GM12873 (cell line): ENCODE data around the gene ULBP1.

Experiments used
- TF ChIP-seq, protein P1 (sequence below): IDR thresholded peaks from 2 replicates; pipeline ENCODE4 v1.5.1; 2012; ENCODE audit warnings: low read depth, mild to moderate bottlenecking, moderate library complexity, low read length, control low read depth; ENCODE audit not compliant: insufficient read depth; ENCODE audit errors: missing control alignments

Gene ULBP1

DNA sequence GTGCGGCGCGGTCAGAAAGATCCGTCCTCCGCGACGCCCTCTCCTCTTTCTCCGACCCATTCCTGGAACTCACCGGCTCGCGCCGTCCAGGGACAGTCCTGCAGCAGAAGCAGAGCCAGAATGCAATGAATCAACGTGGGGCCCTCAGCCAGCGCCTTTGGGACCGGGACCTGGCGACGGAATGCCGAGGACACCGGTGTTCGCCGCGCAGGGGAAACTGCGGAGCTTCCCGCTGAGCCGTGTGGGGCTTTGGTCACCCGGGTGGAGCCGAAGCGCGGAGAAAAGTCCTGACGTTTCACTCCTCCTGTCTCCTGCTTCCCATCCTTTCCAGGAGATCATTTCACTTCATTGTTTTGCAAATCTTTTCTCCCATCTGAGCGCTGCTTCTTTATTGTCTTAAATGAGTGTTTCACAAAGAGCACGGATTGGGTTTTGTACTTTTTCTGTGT lies 26.5 kb downstream of the ULBP1 start:
- TF ChIP-seq, protein P1, sequence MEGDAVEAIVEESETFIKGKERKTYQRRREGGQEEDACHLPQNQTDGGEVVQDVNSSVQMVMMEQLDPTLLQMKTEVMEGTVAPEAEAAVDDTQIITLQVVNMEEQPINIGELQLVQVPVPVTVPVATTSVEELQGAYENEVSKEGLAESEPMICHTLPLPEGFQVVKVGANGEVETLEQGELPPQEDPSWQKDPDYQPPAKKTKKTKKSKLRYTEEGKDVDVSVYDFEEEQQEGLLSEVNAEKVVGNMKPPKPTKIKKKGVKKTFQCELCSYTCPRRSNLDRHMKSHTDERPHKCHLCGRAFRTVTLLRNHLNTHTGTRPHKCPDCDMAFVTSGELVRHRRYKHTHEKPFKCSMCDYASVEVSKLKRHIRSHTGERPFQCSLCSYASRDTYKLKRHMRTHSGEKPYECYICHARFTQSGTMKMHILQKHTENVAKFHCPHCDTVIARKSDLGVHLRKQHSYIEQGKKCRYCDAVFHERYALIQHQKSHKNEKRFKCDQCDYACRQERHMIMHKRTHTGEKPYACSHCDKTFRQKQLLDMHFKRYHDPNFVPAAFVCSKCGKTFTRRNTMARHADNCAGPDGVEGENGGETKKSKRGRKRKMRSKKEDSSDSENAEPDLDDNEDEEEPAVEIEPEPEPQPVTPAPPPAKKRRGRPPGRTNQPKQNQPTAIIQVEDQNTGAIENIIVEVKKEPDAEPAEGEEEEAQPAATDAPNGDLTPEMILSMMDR: no peak

DNA sequence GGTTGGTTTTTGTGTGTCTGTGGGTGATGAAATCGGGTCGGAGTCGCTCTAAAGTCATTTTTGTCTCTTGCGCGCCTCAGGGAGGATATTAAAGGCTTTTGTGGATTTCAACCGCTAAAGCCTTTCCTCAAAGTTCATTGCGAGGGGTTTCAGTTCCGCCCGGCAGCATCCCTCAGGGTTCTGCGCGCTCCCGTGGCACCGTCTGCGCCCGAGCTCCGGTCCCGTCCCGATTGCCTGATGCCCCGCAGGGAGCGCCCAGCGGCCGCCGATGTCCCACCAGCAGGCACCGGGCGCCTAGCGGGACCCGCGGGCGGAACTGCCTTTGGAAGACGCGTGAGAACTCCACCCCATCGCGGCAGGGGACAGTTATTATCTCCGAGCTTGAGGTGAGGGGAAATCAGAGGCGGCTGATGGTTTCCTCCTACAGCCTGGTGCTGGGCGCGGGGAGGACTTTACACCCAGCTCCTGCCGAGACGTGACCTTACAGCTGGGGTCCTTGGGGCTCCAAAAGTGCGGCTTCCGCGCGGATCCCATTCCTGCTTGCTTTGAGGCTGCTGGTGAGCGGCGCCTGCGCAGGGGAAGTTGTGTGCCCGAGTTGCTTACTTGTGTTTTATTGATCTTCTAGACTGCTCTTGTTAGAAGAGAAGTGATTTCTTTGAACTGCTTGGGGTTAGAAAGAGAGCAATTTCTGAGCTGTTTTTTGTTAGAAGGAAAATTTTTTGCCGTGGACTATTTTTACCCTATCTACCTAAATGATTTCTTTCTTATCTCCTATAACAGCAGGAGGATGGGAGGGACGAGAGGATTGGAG lies 27.1 kb downstream of the ULBP1 start:
- TF ChIP-seq, protein P1: no peak

DNA sequence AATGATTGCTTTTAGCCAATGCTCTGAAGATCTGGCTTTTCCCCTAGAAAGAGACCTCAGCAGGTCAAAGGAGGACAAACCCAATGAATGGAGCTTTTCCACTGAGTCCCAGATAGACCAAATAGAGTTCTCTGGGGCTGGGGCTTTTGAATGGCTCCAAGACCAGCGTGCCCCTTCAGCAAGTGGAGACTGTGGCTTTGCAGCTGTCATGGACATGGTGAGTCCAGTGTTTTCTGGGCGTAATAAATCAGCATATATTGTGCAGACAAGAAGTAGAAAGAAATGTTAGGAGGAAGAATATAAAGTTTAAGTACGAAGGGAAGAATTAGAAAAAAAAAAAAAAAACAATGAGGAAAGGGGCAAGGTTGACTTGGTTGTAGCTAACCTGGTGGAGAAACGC lies 28.1 kb downstream of the ULBP1 start:
- TF ChIP-seq, protein P1: no peak

DNA sequence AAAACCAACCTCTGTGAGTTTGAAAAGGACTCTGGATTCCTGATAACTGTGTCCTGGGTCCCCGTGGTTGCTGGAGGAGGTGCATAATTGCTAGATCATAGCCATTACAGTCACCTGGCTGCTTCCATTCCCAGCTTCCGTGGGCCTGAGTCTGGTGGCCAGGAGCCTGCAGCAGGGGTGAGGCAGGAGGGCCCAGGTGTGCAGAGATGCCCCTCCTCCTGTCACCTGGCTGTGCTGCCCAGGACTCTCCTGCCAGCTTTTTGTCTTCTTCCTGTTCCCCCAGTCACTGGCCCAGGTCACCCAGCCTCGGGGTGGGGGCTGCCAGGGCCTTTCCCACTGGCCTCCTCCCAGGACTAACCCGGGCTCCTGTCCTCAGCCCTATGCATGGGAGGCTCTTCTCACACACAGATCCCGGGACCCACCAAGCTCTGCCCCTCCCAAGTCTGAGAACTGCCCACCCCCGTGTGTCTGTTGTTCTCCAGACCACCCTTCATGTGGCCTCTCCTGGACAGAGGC lies 31.6 kb downstream of the ULBP1 start:
- TF ChIP-seq, protein P1: no peak

DNA sequence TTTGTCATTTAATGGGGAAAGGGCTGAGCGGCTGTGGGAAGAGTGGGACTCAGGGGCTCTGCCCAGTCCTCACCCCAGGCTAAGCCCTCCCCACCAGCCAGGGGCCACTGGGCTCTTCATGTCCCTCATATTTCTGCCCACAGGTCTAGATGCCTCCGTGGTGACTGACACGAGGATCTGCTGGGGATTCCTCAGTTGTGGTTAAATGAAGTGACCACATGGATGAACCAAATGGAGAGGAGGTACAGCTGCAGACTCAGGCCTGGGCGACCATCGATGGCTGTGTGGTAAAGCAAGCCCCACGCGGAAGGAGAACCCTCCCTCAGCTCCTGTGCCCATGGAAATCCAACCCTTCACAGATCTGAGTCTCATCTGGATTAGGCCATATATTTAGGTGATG lies 32.2 kb downstream of the ULBP1 start:
- TF ChIP-seq, protein P1: no peak

DNA sequence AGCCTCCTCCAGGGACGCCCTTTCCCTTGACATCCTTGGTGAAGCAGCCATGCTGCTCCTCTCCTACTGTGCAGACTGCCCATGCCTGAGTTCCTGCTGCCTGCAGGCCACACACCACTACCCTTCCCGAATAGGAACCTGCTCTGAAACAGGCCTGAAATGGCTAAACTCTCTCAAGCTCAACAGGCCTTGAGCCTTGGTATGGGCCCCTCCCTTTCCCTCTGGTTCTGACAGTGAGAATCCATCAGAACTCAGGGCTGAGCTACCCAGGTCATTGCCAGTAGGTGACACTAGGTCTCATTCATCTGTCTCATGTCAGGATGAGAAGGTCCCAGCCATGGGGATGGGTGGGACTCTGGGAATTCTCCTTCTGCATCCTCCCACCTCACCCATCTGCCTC lies 35.9 kb downstream of the ULBP1 start:
- TF ChIP-seq, protein P1: no peak

DNA sequence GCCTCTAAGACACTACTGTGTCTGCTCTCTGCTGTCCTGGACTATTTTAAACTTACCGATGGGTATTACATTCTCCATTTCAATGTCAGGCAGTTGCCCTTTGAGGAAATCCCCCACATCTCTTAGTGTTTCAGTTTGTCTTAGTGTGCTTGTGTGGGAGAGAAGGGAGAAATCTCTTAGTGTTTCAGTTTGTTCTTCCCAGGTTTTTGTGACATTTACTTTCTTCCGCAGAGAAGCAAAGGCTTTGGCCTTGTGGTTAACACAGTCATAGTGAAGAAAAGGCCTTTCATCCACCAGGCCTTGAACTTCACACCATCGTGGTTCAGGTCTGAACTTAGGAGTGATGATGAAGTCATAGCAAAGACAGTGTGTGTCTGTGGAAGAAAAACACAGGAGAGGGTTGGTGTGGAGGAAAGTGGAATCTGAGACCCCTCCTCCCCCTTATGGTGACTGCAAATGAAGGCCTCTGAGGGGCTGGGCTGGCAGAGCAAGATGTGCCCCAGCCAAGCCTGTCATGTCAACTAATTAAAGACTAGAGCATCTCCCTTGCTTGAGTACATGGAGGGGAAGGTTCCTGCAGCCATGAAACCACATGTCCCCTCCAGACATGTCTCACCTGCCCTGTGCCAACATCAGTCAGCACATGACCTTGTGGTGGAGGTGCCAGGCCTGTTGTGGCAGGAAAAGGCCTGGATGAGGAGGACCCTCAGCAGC lies 37.7 kb downstream of the ULBP1 start:
- TF ChIP-seq, protein P1: no peak
